GM12878 (cell line): Measurements from ENCODE around the gene LBH. TPM values are rescaled to one million over a fixed set of nuclear protein-coding genes. Genes with fewer than 3 reads are reported as not detected.

Source experiments
- BACH1 ChIP-seq: fragments of 450-650 bp; IDR thresholded peaks from 2 replicates; pipeline ENCODE4 v1.6.1; 2017; ENCODE audit warnings: mild to moderate bottlenecking, borderline replicate concordance
- BCLAF1 ChIP-seq: fragments of 450-650 bp; IDR thresholded peaks from 2 replicates; pipeline ENCODE4 v1.6.1; 2017; ENCODE audit warnings: antibody characterized with exemption, mild to moderate bottlenecking, moderate library complexity
- BHLHE40 ChIP-seq, 2 experiments: fragments of 450-650 bp in 1 of 2; IDR thresholded peaks; 2 replicates each; pipeline ENCODE4 v1.6.1; 2011 to 2017; ENCODE audit warnings: low read depth in 2 of 2, borderline replicate concordance in 1 of 2, improper control_type of control experiment in 1 of 2, low read length in 1 of 2, mild to moderate bottlenecking in 1 of 2
- CEBPB ChIP-seq, 2 experiments: fragments of 150-350 bp in 1 of 2; IDR thresholded peaks; 2 replicates each; pipeline ENCODE4 v1.6.1; 2012 to 2014; ENCODE audit warnings: low read depth in 2 of 2, low read length in 2 of 2, borderline replicate concordance in 1 of 2, inconsistent platforms in 1 of 2
- CHD4 ChIP-seq: fragments of 200-600 bp; sonication (generic); IDR thresholded peaks from 2 replicates; pipeline ENCODE4 v1.6.1; 2016; ENCODE audit warnings: mild to moderate bottlenecking
- EGR1 ChIP-seq, 2 experiments: IDR thresholded peaks; 1 replicate in 1 of 2; 2 replicates in 1 of 2; pipeline ENCODE4 v1.6.1; 2011 to 2012; ENCODE audit warnings: low read depth in 2 of 2, low read length in 2 of 2, borderline replicate concordance in 1 of 2, mild to moderate bottlenecking in 1 of 2, moderate library complexity in 1 of 2
- ETV6 ChIP-seq, 2 experiments: fragments of 450-650 bp in 1 of 2; IDR thresholded peaks in 1 of 2; conservative IDR thresholded peaks in 1 of 2; 2 replicates each; pipeline ENCODE4 v1.6.1; 2014; ENCODE audit warnings: antibody characterized with exemption in 1 of 2, borderline replicate concordance in 1 of 2, low read depth in 1 of 2, mild to moderate bottlenecking in 1 of 2, moderate library complexity in 1 of 2
- FOXM1 ChIP-seq: IDR thresholded peaks from 2 replicates; pipeline ENCODE4 v1.6.1; 2012; ENCODE audit warnings: low read depth, mild to moderate bottlenecking, inconsistent platforms, low read length, moderate library complexity
- IKZF1 ChIP-seq: fragments of 450-650 bp; conservative IDR thresholded peaks from 2 replicates; pipeline ENCODE4 v1.6.1; 2017; ENCODE audit warnings: antibody characterized with exemption, mild to moderate bottlenecking
- KLF5 ChIP-seq: fragments of 450-650 bp; IDR thresholded peaks from 2 replicates; pipeline ENCODE4 v1.6.1; 2014; ENCODE audit warnings: mild to moderate bottlenecking; ENCODE audit not compliant: partially characterized antibody
- MYC ChIP-seq: IDR thresholded peaks from 2 replicates; pipeline ENCODE4 v1.6.1; 2011; ENCODE audit warnings: mild to moderate bottlenecking, low read length, moderate library complexity, inconsistent platforms; ENCODE audit not compliant: insufficient read depth, insufficient replicate concordance, insufficient read length, severe bottlenecking
- POU2F2 ChIP-seq: IDR thresholded peaks from 3 replicates; pipeline ENCODE4 v1.6.1; 2011; ENCODE audit warnings: low read depth, mild to moderate bottlenecking, low read length, borderline replicate concordance
- RAD21 ChIP-seq: IDR thresholded peaks from 2 replicates; pipeline ENCODE4 v1.6.1; 2011; ENCODE audit warnings: mild to moderate bottlenecking, low read depth, low read length, moderate library complexity; ENCODE audit not compliant: insufficient read depth
- RUNX3 ChIP-seq: IDR thresholded peaks from 2 replicates; pipeline ENCODE4 v1.6.1; 2012; ENCODE audit warnings: low read length, inconsistent platforms
- SREBF1 ChIP-seq: IDR thresholded peaks from 2 replicates; pipeline ENCODE4 v1.6.1; 2012; ENCODE audit warnings: mild to moderate bottlenecking, low read length
- TCF12 ChIP-seq: IDR thresholded peaks from 2 replicates; pipeline ENCODE4 v1.6.1; 2011; ENCODE audit warnings: low read depth, mild to moderate bottlenecking, low read length
- TCF3 ChIP-seq: IDR thresholded peaks from 2 replicates; pipeline ENCODE4 v1.6.1; 2012; ENCODE audit warnings: low read depth, mild to moderate bottlenecking, low read length, borderline replicate concordance; ENCODE audit not compliant: insufficient read depth
- ZNF217 ChIP-seq: fragments of 450-650 bp; IDR thresholded peaks from 2 replicates; pipeline ENCODE4 v1.6.1; 2017; ENCODE audit warnings: antibody characterized with exemption, mild to moderate bottlenecking
- polyA plus RNA-seq, 11 experiments: library from polyadenylated mRNA; depleted of rRNA in 4 of 11; unstranded in 6 of 11; stranded (reverse) in 5 of 11; fragments of >200 nt; fragmentation: Nextera tagmentation in 4 of 11; fragmentation: Illumina TruSeq in 1 of 11; extraction: Ambion mirVana in 4 of 11; extraction: Trizol in 1 of 11; gene quantifications; 1 replicate in 1 of 11; 2 replicates in 10 of 11; pipeline versions ENCODE4 v1.2.1 to v1.2.3, GENCODE V29; 2011 to 2016; ENCODE audit warnings: inconsistent platforms in 2 of 11, missing spikeins in 2 of 11, low read depth in 1 of 11
- total RNA-seq, 4 experiments: library from RNA; depleted of rRNA in 3 of 4; stranded (reverse); fragments of >200 nt in 3 of 4; fragmentation: Illumina TruSeq in 1 of 4; extraction: Trizol in 1 of 4; gene quantifications; 2 replicates each; pipeline versions ENCODE4 v1.2.1 to v1.2.3, GENCODE V29; 2013 to 2021
- TF ChIP-seq, protein P1 (sequence below): fragments of 450-650 bp; IDR thresholded peaks from 2 replicates; pipeline ENCODE4 v1.6.1; 2016; ENCODE audit warnings: mild to moderate bottlenecking
- TF ChIP-seq, protein P2 (sequence below): fragments of 450-650 bp; IDR thresholded peaks from 2 replicates; pipeline ENCODE4 v1.6.1; 2017; ENCODE audit warnings: mild to moderate bottlenecking, low read depth, inconsistent platforms; ENCODE audit not compliant: poor library complexity, severe bottlenecking
- TF ChIP-seq, protein P3 (sequence below): IDR thresholded peaks from 2 replicates; pipeline ENCODE4 v1.6.1; 2011; ENCODE audit warnings: low read depth, low read length, improper control_type of control experiment, borderline replicate concordance

The LBH gene
- total and polyA plus RNA-seq, 10 of the 15 experiments (the other 5 are each of a cell fraction or from before 2014, with no cell fraction given): 9.3 to 133 (median 34.1) TPM

GRCh38 chr2:30231996-30232800 is 864 bp downstream of the LBH start (continued):
- TF ChIP-seq MYC (no peak), BHLHE40 (IDR thresholded peaks at IDR 0.05; ENCODE audit: borderline replicate concordance in 1 of 2, low read depth in 2 of 2, low read length in 1 of 2) (peak; percentile 73 to 85; a peak in 2 of 4 replicates), CHD4 (no peak), TCF12 (no peak), RUNX3 (peak; percentile 74), KLF5 (no peak), FOXM1 (no peak), SREBF1 (no peak), ZNF217 (no peak), ETV6 (conservative IDR thresholded peaks at IDR 0.05 in 1 of 2, IDR thresholded peaks at IDR 0.05 in 1 of 2; ENCODE audit: borderline replicate concordance in 1 of 2, low read depth in 1 of 2) (peak in 1 of 2 experiments; percentile 29; a peak in 1 of 4 replicates), EGR1 (IDR thresholded peaks at IDR 0.05; ENCODE audit: borderline replicate concordance in 1 of 2, low read depth in 2 of 2, low read length in 2 of 2) (peak in 1 of 2 experiments; percentile 4; a peak in 1 of 3 replicates), IKZF1 (peak; percentile 35), CEBPB (IDR thresholded peaks at IDR 0.05; ENCODE audit: borderline replicate concordance in 1 of 2, low read depth in 2 of 2, low read length in 2 of 2) (no peak), BACH1 (0 out of 2 replicates have a peak, but pooled peaks have one; percentile 11), TCF3 (0 out of 2 replicates have a peak, but pooled peaks have one; percentile 5), POU2F2 (no peak; the same call in 2 of the 3 replicates), RAD21 (no peak), BCLAF1 (no peak)
- TF ChIP-seq, protein P1, sequence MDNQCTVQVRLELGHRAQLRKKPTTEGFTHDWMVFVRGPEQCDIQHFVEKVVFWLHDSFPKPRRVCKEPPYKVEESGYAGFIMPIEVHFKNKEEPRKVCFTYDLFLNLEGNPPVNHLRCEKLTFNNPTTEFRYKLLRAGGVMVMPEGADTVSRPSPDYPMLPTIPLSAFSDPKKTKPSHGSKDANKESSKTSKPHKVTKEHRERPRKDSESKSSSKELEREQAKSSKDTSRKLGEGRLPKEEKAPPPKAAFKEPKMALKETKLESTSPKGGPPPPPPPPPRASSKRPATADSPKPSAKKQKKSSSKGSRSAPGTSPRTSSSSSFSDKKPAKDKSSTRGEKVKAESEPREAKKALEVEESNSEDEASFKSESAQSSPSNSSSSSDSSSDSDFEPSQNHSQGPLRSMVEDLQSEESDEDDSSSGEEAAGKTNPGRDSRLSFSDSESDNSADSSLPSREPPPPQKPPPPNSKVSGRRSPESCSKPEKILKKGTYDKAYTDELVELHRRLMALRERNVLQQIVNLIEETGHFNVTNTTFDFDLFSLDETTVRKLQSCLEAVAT: peak; percentile 59
- TF ChIP-seq, protein P2, sequence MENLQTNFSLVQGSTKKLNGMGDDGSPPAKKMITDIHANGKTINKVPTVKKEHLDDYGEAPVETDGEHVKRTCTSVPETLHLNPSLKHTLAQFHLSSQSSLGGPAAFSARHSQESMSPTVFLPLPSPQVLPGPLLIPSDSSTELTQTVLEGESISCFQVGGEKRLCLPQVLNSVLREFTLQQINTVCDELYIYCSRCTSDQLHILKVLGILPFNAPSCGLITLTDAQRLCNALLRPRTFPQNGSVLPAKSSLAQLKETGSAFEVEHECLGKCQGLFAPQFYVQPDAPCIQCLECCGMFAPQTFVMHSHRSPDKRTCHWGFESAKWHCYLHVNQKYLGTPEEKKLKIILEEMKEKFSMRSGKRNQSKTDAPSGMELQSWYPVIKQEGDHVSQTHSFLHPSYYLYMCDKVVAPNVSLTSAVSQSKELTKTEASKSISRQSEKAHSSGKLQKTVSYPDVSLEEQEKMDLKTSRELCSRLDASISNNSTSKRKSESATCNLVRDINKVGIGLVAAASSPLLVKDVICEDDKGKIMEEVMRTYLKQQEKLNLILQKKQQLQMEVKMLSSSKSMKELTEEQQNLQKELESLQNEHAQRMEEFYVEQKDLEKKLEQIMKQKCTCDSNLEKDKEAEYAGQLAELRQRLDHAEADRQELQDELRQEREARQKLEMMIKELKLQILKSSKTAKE: no peak
- TF ChIP-seq, protein P3, sequence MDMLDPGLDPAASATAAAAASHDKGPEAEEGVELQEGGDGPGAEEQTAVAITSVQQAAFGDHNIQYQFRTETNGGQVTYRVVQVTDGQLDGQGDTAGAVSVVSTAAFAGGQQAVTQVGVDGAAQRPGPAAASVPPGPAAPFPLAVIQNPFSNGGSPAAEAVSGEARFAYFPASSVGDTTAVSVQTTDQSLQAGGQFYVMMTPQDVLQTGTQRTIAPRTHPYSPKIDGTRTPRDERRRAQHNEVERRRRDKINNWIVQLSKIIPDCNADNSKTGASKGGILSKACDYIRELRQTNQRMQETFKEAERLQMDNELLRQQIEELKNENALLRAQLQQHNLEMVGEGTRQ: peak; percentile 43
